Fibroblast of mammary gland (primary cell): ENCODE data around the gene LHFPL3.
A peak's percentile ranks its signal among the peaks of the same experiment; 100 is the strongest.

ENCODE experiments used
- DNase-seq: peaks from one replicate; pipeline ENCODE4 v3.0.0-alpha.2; 2010; ENCODE audit warnings: low read depth
- H3K4me3 ChIP-seq: 2 replicates; pipeline ENCODE4 v1.5.1; 2011; ENCODE audit warnings: low read depth, mild to moderate bottlenecking, low read length, moderate library complexity; ENCODE audit not compliant: control insufficient read depth
- TF ChIP-seq, protein P1 (sequence below): conservative IDR thresholded peaks from 2 replicates; pipeline ENCODE4 v1.5.1; 2011; ENCODE audit warnings: low read depth, low read length, inconsistent platforms; ENCODE audit not compliant: control insufficient read depth, insufficient read depth

Gene LHFPL3

DNA sequence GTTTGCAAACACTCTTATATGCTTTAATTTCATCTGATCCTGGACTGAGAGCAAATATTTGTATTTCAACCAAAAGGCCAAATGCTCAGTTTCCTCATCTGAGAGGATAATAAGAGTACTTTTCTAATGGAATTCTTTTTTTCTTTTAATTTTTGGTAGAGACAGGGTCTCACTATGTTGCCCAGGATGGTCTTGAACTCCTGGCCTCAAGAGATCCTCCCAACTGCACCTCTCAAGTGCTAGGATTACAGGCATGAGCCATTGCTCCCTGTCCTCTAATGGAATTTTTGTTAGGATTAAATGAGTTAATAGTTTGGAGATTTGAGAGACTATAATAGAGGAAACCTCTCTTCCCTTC is 617.2 kb downstream of the LHFPL3 start:
- TF ChIP-seq, protein P1, sequence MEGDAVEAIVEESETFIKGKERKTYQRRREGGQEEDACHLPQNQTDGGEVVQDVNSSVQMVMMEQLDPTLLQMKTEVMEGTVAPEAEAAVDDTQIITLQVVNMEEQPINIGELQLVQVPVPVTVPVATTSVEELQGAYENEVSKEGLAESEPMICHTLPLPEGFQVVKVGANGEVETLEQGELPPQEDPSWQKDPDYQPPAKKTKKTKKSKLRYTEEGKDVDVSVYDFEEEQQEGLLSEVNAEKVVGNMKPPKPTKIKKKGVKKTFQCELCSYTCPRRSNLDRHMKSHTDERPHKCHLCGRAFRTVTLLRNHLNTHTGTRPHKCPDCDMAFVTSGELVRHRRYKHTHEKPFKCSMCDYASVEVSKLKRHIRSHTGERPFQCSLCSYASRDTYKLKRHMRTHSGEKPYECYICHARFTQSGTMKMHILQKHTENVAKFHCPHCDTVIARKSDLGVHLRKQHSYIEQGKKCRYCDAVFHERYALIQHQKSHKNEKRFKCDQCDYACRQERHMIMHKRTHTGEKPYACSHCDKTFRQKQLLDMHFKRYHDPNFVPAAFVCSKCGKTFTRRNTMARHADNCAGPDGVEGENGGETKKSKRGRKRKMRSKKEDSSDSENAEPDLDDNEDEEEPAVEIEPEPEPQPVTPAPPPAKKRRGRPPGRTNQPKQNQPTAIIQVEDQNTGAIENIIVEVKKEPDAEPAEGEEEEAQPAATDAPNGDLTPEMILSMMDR = no peak
- no peak for DNase-seq
- H3K4me3 ChIP-seq = no peak overlapping the region

DNA sequence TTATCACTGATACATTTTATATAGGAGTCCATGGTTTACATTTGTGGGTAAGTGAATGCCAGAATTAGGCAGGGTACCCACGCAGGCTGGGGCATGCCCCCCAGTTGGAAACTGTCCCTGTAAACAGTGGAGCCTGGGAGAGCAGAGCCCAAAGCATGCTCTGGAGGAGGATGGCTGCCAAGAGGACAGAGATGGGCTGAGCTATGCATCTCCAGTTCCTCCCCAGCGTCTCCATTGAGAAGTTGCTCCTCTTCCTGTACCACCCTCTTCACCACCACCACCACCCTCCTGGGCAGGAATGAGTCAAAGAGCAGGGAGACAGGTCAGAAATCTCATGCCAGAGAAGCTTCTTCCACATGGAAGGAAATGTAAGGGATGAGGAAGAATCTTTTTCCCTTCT is 617.9 kb downstream of the LHFPL3 start:
- TF ChIP-seq, protein P1 = no peak

DNA sequence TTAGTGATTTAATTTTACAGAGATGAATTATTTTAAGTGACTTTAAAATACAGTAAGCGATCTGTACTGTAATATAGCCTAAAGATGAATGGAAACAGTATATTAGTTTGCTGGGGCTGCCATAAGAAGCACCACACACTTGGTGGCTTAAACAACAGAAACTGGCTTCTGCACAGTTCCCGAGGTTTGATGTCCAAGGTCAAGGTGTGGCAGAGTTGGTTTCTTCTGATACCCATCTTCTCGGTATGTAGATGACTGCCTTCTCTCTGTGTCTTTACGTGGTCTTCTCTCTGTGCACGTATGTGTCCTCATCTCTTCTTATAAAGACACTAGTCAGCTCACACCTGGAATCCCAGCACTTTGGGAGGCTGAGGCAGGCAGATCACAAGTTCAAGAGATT is 621.6 kb downstream of the LHFPL3 start:
- TF ChIP-seq, protein P1 = no peak
- no peak for DNase-seq
- no peak overlapping the region for H3K4me3 ChIP-seq

More for the DNA sequence above, 617.9 kb downstream of the LHFPL3 start:
- H3K4me3 ChIP-seq = no peak overlapping the region
- no peak for DNase-seq

DNA sequence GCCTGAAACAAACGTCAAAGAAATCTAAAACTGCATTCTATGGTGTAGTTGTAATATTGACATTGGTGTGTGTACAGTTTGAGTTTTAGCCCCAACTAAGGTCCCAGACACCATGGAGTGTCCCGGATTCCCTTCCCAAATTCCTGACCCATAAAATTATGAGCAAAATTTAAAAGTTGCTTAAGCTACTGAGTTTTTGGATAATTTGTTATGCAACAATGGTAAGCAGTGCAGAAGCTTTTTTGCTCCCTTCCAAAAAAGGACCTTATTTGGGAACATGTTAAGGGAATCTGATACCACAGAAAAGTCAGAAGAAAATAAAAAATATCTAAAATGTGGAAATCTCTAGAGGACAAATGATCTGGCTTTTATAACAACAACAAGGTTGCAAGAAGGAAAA is 622.4 kb downstream of the LHFPL3 start:
- H3K4me3 ChIP-seq = no peak overlapping the region
- TF ChIP-seq, protein P1 = no peak
- DNase-seq = no peak

DNA sequence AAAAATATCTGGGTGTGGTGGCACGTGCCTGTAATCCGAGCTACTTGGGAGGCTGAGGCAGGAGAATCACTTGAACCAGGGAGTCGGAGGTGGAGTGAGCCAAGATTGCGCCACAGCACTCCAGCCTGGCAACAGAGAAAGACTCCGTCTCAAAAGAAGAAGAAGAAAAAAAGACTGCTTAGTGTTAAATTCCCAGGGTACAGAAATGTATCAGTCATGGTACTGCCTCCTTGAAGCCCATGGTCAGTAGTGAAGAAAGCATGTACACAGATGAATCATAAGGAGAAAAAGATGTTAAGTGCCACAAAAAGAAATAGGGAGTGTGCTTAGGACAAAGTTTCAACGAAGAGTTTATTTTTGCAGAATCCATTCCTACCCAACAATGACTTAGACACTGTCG is 623.1 kb downstream of the LHFPL3 start:
- TF ChIP-seq, protein P1 = no peak
- peak; percentile 91 for DNase-seq
- H3K4me3 ChIP-seq = no peak overlapping the region

DNA sequence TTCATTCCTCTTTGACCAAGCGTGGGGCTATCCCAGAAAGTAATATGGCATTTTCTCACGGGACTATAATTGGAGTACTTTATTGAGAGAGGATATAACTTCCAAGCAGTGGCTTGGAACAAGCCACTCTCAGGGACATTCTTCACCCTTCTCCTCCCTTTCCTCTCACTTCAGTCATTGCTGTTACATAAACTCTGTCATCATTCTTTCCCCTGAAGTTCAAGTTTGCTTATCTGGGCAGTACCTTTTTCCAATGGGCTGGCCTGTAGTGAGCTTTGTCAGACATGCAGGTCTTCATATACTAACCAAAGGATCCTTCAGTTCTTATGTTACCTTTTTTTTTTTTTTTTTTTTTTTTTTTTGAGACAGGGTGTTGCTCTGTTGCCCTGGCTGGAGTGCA is 626.9 kb downstream of the LHFPL3 start:
- TF ChIP-seq, protein P1 = no peak
- DNase-seq = no peak
- no peak overlapping the region for H3K4me3 ChIP-seq
